HepG2 (cell line): ENCODE data around the gene C11orf65. TPM values are rescaled to one million over a fixed set of nuclear protein-coding genes. Genes with fewer than 3 reads are reported as not detected.
A peak's percentile ranks its signal among the peaks of the same experiment; 100 is the strongest.

Experiments used
- ATF4 ChIP-seq, 2 experiments: fragments of 450-650 bp in 1 of 2; sonication (generic) in 1 of 2; formaldehyde crosslinking; IDR thresholded peaks; 2 replicates each; pipeline versions ENCODE4 v1.5.0 to v1.8.0; 2020 to 2022; ENCODE audit warnings: mild to moderate bottlenecking in 1 of 2, missing genetic modification reagents in 1 of 2
- ETS1 ChIP-seq: sonication (generic); formaldehyde crosslinking; IDR thresholded peaks from 2 replicates; pipeline ENCODE4 v1.4.0; 2020; ENCODE audit warnings: missing genetic modification reagents
- GRHL1 ChIP-seq: sonication (generic); formaldehyde crosslinking; conservative IDR thresholded peaks from 2 replicates; pipeline ENCODE4 v1.8.0; 2022; ENCODE audit warnings: missing genetic modification reagents
- LRRFIP1 ChIP-seq: sonication (generic); formaldehyde crosslinking; conservative IDR thresholded peaks from 2 replicates; pipeline ENCODE4 v1.4.0; 2020; ENCODE audit warnings: missing genetic modification reagents
- PBX2 ChIP-seq: IDR thresholded peaks from 2 replicates; pipeline ENCODE4 v1.6.1; 2016; ENCODE audit warnings: control low read depth
- POLR2AphosphoS5 ChIP-seq: IDR thresholded peaks from 2 replicates; pipeline ENCODE4 v1.6.1; 2012; ENCODE audit warnings: low read depth, low read length
- SRSF9 ChIP-seq: fragments of 200-400 bp; formaldehyde crosslinking; IDR thresholded peaks from 2 replicates; pipeline ENCODE4 v1.6.1; 2018; ENCODE audit warnings: borderline replicate concordance, mild to moderate bottlenecking, low read depth, low read length; ENCODE audit not compliant: insufficient read depth, poor library complexity, severe bottlenecking
- TAF1 ChIP-seq: sonication (generic); formaldehyde crosslinking; IDR thresholded peaks from 2 replicates; pipeline ENCODE4 v1.4.0; 2020; ENCODE audit warnings: missing genetic modification reagents
- U2AF2 ChIP-seq: fragments of 200-400 bp; formaldehyde crosslinking; IDR thresholded peaks from 2 replicates; pipeline ENCODE4 v1.6.1; 2017; ENCODE audit warnings: low read depth, mild to moderate bottlenecking, low read length
- ZFP1 ChIP-seq: IDR thresholded peaks from 2 replicates; pipeline ENCODE4 v1.6.1; 2016
- ZNF142 ChIP-seq: sonication (generic); formaldehyde crosslinking; IDR thresholded peaks from 2 replicates; pipeline ENCODE4 v1.4.0; 2020; ENCODE audit warnings: missing genetic modification reagents
- ZNF549 ChIP-seq: sonication (generic); formaldehyde crosslinking; IDR thresholded peaks from 2 replicates; pipeline ENCODE4 v1.5.0; 2020; ENCODE audit warnings: missing genetic modification reagents
- ZNF670 ChIP-seq: sonication (generic); formaldehyde crosslinking; IDR thresholded peaks from 2 replicates; pipeline ENCODE4 v1.8.0; 2022; ENCODE audit warnings: mild to moderate bottlenecking, missing genetic modification reagents, borderline replicate concordance
- ZNF780A ChIP-seq: sonication (generic); formaldehyde crosslinking; IDR thresholded peaks from 2 replicates; pipeline ENCODE4 v1.8.0; 2022; ENCODE audit warnings: mild to moderate bottlenecking, missing genetic modification reagents, moderate library complexity
- polyA plus RNA-seq, 8 experiments: library from polyadenylated mRNA; depleted of rRNA in 3 of 8; stranded (reverse) in 7 of 8; unstranded in 1 of 8; fragments of >200 nt; fragmentation: Illumina TruSeq in 4 of 8; extraction: Trizol in 4 of 8; gene quantifications; 2 replicates each; pipeline versions ENCODE4 v1.2.1 to v1.2.3, GENCODE V29; 2011 to 2016; ENCODE audit warnings: low read depth in 4 of 8, missing spikeins in 1 of 8, mixed read lengths in 1 of 8; ENCODE audit not compliant: insufficient read depth in 1 of 8
- total RNA-seq, 5 experiments: library from RNA; depleted of rRNA; stranded (reverse); fragments of >200 nt; fragmentation: Illumina TruSeq; extraction: Trizol; gene quantifications; 2 replicates each; pipeline ENCODE4 v1.2.3, GENCODE V29; 2016; ENCODE audit warnings: low read depth in 1 of 5

Gene C11orf65
- total and polyA plus RNA-seq, 2 of the 13 experiments (the other 11 are each of a cell fraction or from before 2014, with no cell fraction given) = 0.38 to 0.42 TPM

GRCh38 chr11:108467091-108467823, at the start of gene C11orf65 (continued):
- no peak for TF ChIP-seq ZNF142 (CRISPR knock-in tag)
- TF ChIP-seq PBX2 (CRISPR knock-in tag) = no peak
- TF ChIP-seq ZFP1 = no peak
- TF ChIP-seq POLR2AphosphoS5 = peak; percentile 97
- peak; percentile 65; the same call in 1 of the 2 replicates for TF ChIP-seq ZNF670 (CRISPR knock-in tag)
- no peak for TF ChIP-seq ZNF549
- no peak for TF ChIP-seq LRRFIP1 (CRISPR knock-in tag)
- TF ChIP-seq ZNF780A (CRISPR knock-in tag) = no peak
- TF ChIP-seq ETS1 (CRISPR knock-in tag) = no peak
- TF ChIP-seq TAF1 (CRISPR knock-in tag) = peak; percentile 82
- no peak for TF ChIP-seq SRSF9
- peak in 1 of 2 experiments; percentile 67; a peak in 2 of 4 replicates for TF ChIP-seq ATF4 (CRISPR knock-in tag; IDR thresholded peaks at IDR 0.05)
- no peak for TF ChIP-seq GRHL1 (CRISPR knock-in tag)
- TF ChIP-seq U2AF2 = no peak
